ENCODE data around the gene DENND4A.
"Not testable (repeated sequence)": the region's sequence is repeated elsewhere in the genome, so short reads cannot be mapped to it uniquely, and the experiment has no call there.

DENND4A gene

DNA sequence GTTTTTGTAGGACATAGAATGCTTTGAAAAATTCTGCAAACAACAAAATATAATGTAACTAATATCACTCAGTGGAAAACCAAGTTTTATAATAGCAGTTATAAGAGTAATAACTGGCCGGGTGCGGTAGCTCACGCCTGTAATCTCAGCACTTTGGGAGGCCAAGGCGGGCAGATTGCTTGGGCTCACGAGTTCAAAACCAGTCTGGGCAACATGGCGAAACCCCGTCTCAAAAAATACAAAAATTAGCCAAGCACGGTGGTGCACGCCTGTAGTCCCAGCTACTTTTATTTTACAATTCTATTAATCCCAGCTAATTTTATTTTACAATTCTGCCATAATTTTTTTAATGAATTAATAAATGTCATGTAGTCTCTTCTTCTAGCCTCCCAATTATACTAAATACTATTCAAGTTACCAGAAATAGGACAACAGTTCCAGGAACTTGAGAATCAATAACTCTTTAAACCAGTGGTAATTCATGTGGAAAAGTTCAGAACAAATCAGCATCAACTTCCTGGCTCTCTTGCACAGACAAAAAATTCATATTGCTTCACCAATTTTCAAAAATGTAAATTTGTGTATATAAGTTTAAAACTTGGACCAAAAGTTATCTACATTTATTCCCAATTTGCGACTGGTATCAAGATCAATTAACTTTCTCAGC lies 2.2 kb downstream of the DENND4A start:
- Histone ChIP-seq H3K9me3 (ENCODE audit: control insufficient read depth, low read length) (no peaks in the 10 kb centered on the region), H3K36me3 (ENCODE audit: control insufficient read depth, insufficient read depth, low read length) (no peaks in the 10 kb centered on the region), H3K4me3 (ENCODE audit: insufficient read depth, low read depth, low read length) (no peak overlapping the region), H3K27ac (ENCODE audit: insufficient read depth, low read depth, low read length, poor library complexity, severe bottlenecking) (no peak overlapping the region), H3K27me3 (ENCODE audit: control insufficient read depth, insufficient read depth, low read length, poor library complexity, severe bottlenecking) (peaks cover 6% of the 10 kb centered on the region), H3K4me1 (ENCODE audit: control insufficient read depth, insufficient read depth, low read length) (peaks cover 4% of the 10 kb centered on the region)
- 89 to 92% methylated on average over 9 to 10 of the region's 10 CpGs for WGBS, 2 experiments

- WGBS, 2 experiments = 89 to 99% methylated on average over 2 to 3 of the region's 3 CpGs
- Histone ChIP-seq H3K36me3 (ENCODE audit: control insufficient read depth, insufficient read depth, low read length) (no peaks in the 10 kb centered on the region), H3K9me3 (ENCODE audit: control insufficient read depth, low read length) (no peaks in the 10 kb centered on the region), H3K27me3 (ENCODE audit: control insufficient read depth, insufficient read depth, low read length, poor library complexity, severe bottlenecking) (peaks cover 6% of the 10 kb centered on the region), H3K27ac (ENCODE audit: insufficient read depth, low read depth, low read length, poor library complexity, severe bottlenecking) (no peak overlapping the region), H3K4me1 (ENCODE audit: control insufficient read depth, insufficient read depth, low read length) (peaks cover 4% of the 10 kb centered on the region), H3K4me3 (ENCODE audit: insufficient read depth, low read depth, low read length) (no peak overlapping the region)
Observed at GRCh38 chr15:65789105-65789504, 3.0 kb downstream of the DENND4A start.

- WGBS, 2 experiments = 73% methylated on average over 2 of the region's 2 CpGs; no CpG with 5 or more reads in 1 of the 2 experiments
- no peaks in the 10 kb centered on the region for H3K9me3 ChIP-seq (ENCODE audit: control insufficient read depth, low read length)
Observed at GRCh38 chr15:65787260-65787659, 4.8 kb downstream of the DENND4A start.

GRCh38 chr15:65785151-65785550 lies 6.9 kb downstream of the DENND4A start:
- H3K9me3 ChIP-seq (ENCODE audit: control insufficient read depth, low read length) = no peaks in the 10 kb centered on the region
- no peak overlapping the region for H3K4me3 ChIP-seq (ENCODE audit: insufficient read depth, low read depth, low read length)
- WGBS, 2 experiments = 92 to 98% methylated on average over 3 to 4 of the region's 6 CpGs

More at GRCh38 chr15:65787260-65787659, 4.8 kb downstream of the DENND4A start:
- H3K36me3 ChIP-seq (ENCODE audit: control insufficient read depth, insufficient read depth, low read length) = no peaks in the 10 kb centered on the region
- peaks cover 6% of the 10 kb centered on the region for H3K27me3 ChIP-seq (ENCODE audit: control insufficient read depth, insufficient read depth, low read length, poor library complexity, severe bottlenecking)
- H3K4me1 ChIP-seq (ENCODE audit: control insufficient read depth, insufficient read depth, low read length) = peaks cover 4% of the 10 kb centered on the region
- no peak overlapping the region for H3K27ac ChIP-seq (ENCODE audit: insufficient read depth, low read depth, low read length, poor library complexity, severe bottlenecking)
- H3K4me3 ChIP-seq (ENCODE audit: insufficient read depth, low read depth, low read length) = no peak overlapping the region

GRCh38 chr15:65783872-65784271 lies 8.2 kb downstream of the DENND4A start:
- H3K27me3 ChIP-seq (ENCODE audit: control insufficient read depth, insufficient read depth, low read length, poor library complexity, severe bottlenecking) = no peaks in the 10 kb centered on the region
- H3K36me3 ChIP-seq (ENCODE audit: control insufficient read depth, insufficient read depth, low read length) = no peaks in the 10 kb centered on the region
- WGBS, 2 experiments = 92% methylated on average over 5 of the region's 5 CpGs
- H3K27ac ChIP-seq (ENCODE audit: insufficient read depth, low read depth, low read length, poor library complexity, severe bottlenecking) = no peak overlapping the region
- H3K4me3 ChIP-seq (ENCODE audit: insufficient read depth, low read depth, low read length) = no peak overlapping the region
- no peaks in the 10 kb centered on the region for H3K4me1 ChIP-seq (ENCODE audit: control insufficient read depth, insufficient read depth, low read length)
- no peaks in the 10 kb centered on the region for H3K9me3 ChIP-seq (ENCODE audit: control insufficient read depth, low read length)

More at GRCh38 chr15:65785151-65785550, 6.9 kb downstream of the DENND4A start:
- Histone ChIP-seq H3K27ac (ENCODE audit: insufficient read depth, low read depth, low read length, poor library complexity, severe bottlenecking) (no peak overlapping the region), H3K36me3 (ENCODE audit: control insufficient read depth, insufficient read depth, low read length) (no peaks in the 10 kb centered on the region), H3K27me3 (ENCODE audit: control insufficient read depth, insufficient read depth, low read length, poor library complexity, severe bottlenecking) (no peaks in the 10 kb centered on the region), H3K4me1 (ENCODE audit: control insufficient read depth, insufficient read depth, low read length) (no peaks in the 10 kb centered on the region)

DNA sequence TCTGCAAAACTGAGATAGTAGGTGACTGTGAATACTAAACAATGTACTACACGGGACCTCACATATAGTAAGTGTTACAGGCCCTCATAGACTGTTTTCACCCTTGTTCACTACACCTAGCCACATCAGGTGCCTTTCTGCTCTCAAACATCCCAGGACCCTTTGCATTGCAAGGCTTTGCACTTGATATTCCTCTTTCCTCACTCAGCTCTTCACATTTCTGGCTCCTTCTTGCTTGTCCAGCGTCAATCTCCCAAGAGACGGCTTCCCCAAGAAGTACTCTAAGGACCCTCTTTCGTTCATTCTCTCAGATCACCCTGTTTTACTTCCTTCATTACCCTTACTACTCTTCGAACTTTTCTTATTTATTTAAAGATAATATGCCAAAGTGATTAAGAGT lies 10.0 kb downstream of the DENND4A start:
- H3K9me3 ChIP-seq (ENCODE audit: control insufficient read depth, low read length) = no peaks in the 10 kb centered on the region
- no peaks in the 10 kb centered on the region for H3K27me3 ChIP-seq (ENCODE audit: control insufficient read depth, insufficient read depth, low read length, poor library complexity, severe bottlenecking)
- 88 to 98% methylated on average over 4 to 5 of the region's 5 CpGs for WGBS, 2 experiments
- H3K36me3 ChIP-seq (ENCODE audit: control insufficient read depth, insufficient read depth, low read length) = no peaks in the 10 kb centered on the region
- no peaks in the 10 kb centered on the region for H3K4me1 ChIP-seq (ENCODE audit: control insufficient read depth, insufficient read depth, low read length)
- no peak overlapping the region for H3K4me3 ChIP-seq (ENCODE audit: insufficient read depth, low read depth, low read length)
- H3K27ac ChIP-seq (ENCODE audit: insufficient read depth, low read depth, low read length, poor library complexity, severe bottlenecking) = no peak overlapping the region

DNA sequence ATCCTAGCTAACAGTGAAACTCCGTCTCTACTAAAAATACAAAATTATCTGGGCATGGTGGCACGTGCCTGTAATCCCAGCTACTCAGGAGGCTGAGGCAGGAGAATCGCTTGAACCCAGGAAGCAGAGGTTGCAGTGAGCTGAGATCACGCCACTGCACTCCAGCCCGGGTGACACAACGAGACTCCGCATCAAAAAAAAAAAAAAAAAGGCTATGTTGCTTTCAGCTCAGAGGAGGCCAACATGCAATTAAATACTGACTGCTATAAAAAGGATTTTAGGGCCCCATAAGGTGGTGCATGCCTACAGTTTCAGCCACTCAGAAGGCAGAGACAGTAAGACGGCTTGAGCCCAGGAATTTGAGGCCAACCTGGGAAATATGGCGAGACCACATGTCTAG lies 13.4 kb downstream of the DENND4A start:
- WGBS, 2 experiments = 92 to 95% methylated on average over 8 to 9 of the region's 9 CpGs
- not testable (repeated sequence) for H3K36me3 ChIP-seq (ENCODE audit: control insufficient read depth, insufficient read depth, low read length); H3K9me3 ChIP-seq (ENCODE audit: control insufficient read depth, low read length); H3K4me1 ChIP-seq (ENCODE audit: control insufficient read depth, insufficient read depth, low read length); H3K4me3 ChIP-seq (ENCODE audit: insufficient read depth, low read depth, low read length); H3K27ac ChIP-seq (ENCODE audit: insufficient read depth, low read depth, low read length, poor library complexity, severe bottlenecking); H3K27me3 ChIP-seq (ENCODE audit: control insufficient read depth, insufficient read depth, low read length, poor library complexity, severe bottlenecking)

DNA sequence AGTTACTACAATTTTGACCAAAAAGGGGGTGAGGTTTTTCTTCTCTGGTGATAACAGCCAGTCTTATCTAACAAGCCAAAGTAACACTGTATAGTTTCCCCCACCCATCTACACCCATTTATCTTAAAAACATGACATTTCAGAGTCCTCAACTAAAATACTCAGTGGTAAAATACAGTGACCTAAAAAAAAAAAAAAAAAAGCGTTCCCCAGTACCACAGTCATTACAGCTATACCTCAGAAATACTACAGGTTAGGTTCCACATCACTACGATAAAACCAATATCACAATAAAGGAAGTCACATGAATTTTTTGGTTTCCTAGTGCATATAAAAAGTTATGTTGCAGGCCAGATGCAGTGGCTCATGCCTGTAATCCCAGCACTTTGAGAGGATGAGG lies 13.8 kb downstream of the DENND4A start:
- Histone ChIP-seq H3K4me1 (ENCODE audit: control insufficient read depth, insufficient read depth, low read length) (no peaks in the 10 kb centered on the region), H3K27me3 (ENCODE audit: control insufficient read depth, insufficient read depth, low read length, poor library complexity, severe bottlenecking) (no peaks in the 10 kb centered on the region), H3K36me3 (ENCODE audit: control insufficient read depth, insufficient read depth, low read length) (no peaks in the 10 kb centered on the region), H3K9me3 (ENCODE audit: control insufficient read depth, low read length) (no peaks in the 10 kb centered on the region), H3K27ac (ENCODE audit: insufficient read depth, low read depth, low read length, poor library complexity, severe bottlenecking) (no peak overlapping the region), H3K4me3 (ENCODE audit: insufficient read depth, low read depth, low read length) (no peak overlapping the region)
- WGBS, 2 experiments = 83 to 100% methylated on average over 1 of the region's 2 CpGs

GRCh38 chr15:65777843-65778242 lies 14.2 kb downstream of the DENND4A start:
- WGBS, 2 experiments = 95% methylated on average over 6 of the region's 6 CpGs
- H3K27ac ChIP-seq (ENCODE audit: insufficient read depth, low read depth, low read length, poor library complexity, severe bottlenecking) = no peak overlapping the region
- H3K4me1 ChIP-seq (ENCODE audit: control insufficient read depth, insufficient read depth, low read length) = no peaks in the 10 kb centered on the region
- H3K36me3 ChIP-seq (ENCODE audit: control insufficient read depth, insufficient read depth, low read length) = no peaks in the 10 kb centered on the region
- no peaks in the 10 kb centered on the region for H3K27me3 ChIP-seq (ENCODE audit: control insufficient read depth, insufficient read depth, low read length, poor library complexity, severe bottlenecking)
- H3K4me3 ChIP-seq (ENCODE audit: insufficient read depth, low read depth, low read length) = no peak overlapping the region
- no peaks in the 10 kb centered on the region for H3K9me3 ChIP-seq (ENCODE audit: control insufficient read depth, low read length)

GRCh38 chr15:65777053-65777452 lies 15.0 kb downstream of the DENND4A start:
- Histone ChIP-seq H3K27ac (ENCODE audit: insufficient read depth, low read depth, low read length, poor library complexity, severe bottlenecking) (no peak overlapping the region), H3K36me3 (ENCODE audit: control insufficient read depth, insufficient read depth, low read length) (no peaks in the 10 kb centered on the region), H3K4me1 (ENCODE audit: control insufficient read depth, insufficient read depth, low read length) (no peaks in the 10 kb centered on the region), H3K4me3 (ENCODE audit: insufficient read depth, low read depth, low read length) (no peak overlapping the region), H3K9me3 (ENCODE audit: control insufficient read depth, low read length) (no peaks in the 10 kb centered on the region), H3K27me3 (ENCODE audit: control insufficient read depth, insufficient read depth, low read length, poor library complexity, severe bottlenecking) (no peaks in the 10 kb centered on the region)
- WGBS, 2 experiments = 94% methylated on average over 6 of the region's 6 CpGs
